ENCODE data around the gene SLC48A1.
"Not testable (repeated sequence)": the region's sequence is repeated elsewhere in the genome, so short reads cannot be mapped to it uniquely, and the experiment has no call there.

Gene SLC48A1

GRCh38 chr12:47794679-47795078 is 21.6 kb downstream of the SLC48A1 start:
- DNase-seq: no peak

DNA sequence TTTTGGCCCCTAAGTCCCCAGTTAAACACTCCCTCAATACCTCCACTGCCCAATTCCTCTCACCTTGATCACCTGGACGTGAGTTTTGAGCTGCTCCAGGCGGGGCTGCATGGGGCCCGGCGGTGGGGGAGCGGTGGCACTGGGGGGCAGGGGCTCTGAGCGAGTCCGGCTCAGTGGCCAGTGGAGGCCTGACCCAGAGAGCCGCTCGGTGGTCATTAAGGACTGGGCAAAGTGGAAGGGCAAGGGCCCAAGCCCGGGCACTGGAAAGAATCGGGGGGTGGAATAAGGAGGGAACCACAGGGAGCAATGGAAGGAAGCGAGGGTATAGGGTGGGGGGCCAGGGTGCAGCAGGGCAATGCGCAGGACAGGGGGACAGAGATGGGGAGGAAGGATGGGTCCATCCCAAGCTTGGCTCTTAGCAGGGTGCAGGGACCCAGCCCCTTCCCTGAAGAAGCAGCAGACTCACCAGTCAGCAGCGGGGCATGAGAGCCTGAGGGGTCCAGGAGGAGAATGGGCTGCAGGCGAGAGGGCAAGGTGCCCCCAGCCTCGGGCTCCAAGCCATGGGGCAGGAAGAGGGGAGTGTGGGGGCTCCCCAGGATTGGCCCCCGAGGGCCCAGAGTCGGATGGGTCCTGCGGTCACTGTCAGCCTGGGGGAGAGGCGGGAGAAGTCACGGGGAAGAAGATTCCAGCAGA is 22.2 kb downstream of the SLC48A1 start:
- DNase-seq: no peak

- DNase-seq: no peak
These were observed 22.9 kb downstream of the SLC48A1 start for GRCh38 chr12:47795814-47796411.

DNA sequence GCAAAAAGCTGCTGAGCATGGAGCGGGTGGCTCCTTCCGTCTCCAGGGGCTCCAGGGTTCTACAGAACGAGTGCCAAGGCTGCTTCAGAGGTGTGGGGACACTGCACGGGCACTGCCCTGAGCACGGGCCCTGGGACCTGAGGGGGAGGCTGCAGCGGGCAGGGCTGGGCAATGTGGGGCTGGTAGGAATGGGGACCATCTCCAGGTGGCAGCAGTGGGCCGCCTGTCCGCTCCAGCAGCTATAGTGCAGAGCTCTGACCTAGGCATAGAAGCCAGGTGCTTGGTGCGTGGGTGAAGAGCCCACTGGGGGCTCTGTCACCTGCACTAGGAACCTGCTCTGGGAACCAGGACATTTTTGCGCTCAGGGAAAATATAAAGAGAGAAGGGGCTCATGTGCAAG is 24.4 kb downstream of the SLC48A1 start:
- DNase-seq: no peak

DNA sequence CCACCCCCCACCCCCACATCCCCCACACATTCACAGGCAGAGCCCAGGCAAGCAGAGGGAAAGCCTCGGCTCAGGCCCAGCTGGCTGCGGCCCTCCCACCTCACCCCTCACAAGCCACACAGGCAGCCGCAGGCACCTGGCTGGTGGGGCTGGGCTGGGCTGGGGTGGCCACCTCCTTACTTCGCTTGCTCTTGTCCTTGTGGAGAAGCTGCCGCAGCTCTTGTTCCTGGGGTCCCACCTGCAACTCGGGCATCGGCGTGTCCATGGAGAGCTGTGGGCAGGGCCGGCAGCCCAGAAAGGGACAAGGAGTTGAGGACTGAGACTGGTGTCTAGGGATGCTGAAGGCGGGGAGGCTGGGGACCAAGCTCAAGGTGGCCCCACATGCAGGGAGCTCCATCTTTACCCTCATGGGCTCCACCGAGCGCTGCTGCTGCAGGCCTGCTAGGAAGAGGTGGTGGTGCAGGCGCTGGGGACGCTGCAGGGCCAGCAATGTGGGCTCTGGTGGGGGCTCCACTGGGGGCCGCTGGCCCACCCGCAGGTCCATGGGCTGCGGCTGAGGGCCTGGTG is 25.4 kb downstream of the SLC48A1 start:
- DNase-seq: no peak

DNA sequence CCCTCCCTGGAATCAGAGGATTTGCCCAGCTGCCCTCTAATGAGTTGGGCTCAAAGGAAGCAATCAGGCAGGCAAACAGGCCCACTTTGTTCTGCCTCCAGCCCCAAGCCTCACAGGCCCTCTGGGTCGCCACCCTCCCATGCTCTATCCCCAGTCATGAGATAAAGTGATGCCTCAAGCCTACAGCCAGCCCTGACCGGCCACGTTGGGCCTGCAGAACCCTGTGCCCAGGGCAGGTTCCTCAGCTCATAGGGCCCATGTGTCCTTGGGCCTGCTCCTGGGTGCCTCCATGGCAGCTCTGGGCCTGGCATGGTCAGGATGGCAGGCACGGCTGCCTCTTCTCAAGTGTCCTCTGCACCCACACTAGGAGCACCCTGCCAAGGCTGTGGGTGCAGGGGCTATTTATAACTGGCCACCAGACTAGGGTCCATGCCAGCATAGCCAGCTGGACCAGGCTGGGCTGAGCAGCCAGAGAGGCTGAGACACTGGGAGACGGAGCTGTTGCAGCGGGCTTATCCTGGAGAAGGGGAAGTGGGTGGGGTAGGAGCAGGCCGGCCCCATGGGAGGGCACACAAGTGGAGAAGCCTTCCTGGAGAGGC is 26.4 kb downstream of the SLC48A1 start:
- DNase-seq: no peak

- no peak for DNase-seq
These were observed 27.5 kb downstream of the SLC48A1 start for GRCh38 chr12:47800582-47800981.

- DNase-seq: no peak
These were observed 28.3 kb downstream of the SLC48A1 start for GRCh38 chr12:47801170-47801903.

DNA sequence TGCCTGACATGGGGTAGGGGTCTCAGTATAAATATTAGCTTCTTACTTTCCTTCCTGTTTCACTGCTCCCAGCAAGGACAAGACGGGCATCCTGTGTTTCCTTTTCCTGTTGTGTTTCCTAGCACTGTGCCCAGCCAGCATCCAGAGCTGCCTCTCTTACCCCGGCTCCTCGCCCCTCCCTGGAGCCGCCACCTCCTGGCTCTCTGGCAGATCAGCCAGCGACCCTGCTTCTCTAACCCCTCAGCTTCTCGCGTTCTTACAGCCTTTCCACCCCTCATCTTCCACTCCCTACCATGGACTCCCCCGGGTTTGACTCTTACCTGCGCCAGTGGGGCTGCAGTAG is 28.8 kb downstream of the SLC48A1 start:
- no peak for DNase-seq

DNA sequence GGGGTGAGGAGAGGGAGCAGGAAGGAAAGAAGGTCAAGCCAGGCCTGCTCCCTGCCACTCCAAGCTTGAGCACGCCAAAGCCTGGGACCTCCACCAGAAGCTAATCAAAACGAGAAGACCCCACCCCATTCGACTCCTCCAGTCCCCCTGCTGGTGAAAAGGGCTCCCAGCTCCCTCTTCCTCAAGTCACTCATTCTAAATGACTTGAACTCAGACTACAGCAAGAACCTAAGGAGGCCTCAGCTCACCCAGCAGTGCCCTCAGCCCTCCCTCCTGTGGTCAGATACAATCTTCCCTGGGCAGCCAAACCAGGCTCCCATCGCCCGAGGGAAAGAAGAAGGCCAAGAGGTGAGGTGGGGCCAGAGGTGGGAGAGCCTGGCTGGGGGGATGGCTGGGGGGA is 29.3 kb downstream of the SLC48A1 start:
- DNase-seq: no peak

- DNase-seq: no peak
These were observed 30.3 kb downstream of the SLC48A1 start for GRCh38 chr12:47803191-47803875.

DNA sequence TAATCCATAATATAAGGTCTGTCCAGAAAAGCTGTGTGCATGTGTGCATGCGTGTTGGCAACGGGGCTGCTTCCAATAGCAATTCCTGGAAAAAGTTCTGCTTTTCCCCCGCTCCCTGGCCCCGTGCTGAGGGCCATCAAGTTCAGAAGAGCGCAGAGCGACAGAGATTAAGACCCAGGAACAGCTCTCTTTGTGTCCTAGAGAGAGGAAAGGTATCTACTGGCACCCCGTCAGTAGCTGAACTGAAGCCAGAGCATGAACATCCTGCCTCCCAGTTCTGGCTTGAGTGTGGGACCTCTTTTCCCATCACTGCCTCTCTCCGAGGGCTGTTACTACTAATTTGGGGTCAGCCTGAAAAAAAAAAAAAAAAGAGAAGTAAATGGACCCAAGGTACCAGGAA is 31.1 kb downstream of the SLC48A1 start:
- DNase-seq: no peak

DNA sequence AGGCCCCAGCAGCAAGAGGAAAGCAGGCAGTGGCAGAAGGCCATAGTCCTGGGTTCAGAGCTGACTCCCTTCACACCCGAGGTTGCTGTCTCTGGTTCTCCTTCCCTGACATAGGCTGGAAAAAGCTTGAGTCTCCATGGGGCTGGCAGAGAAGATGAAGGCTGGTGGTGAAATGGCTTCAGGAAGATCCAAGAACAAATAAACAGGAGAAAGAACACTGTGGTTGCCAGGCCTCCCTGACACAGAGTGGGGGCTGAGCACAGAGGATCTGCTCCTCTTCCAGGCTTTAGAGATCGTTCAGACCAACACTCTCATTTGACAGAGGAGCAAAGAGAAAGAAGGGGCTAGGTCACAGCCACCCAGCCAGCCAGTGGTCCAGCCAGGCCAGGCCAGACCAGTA is 32.4 kb downstream of the SLC48A1 start:
- no peak for DNase-seq

- DNase-seq: no peak
These were observed 34.3 kb downstream of the SLC48A1 start for GRCh38 chr12:47807338-47807737.

GRCh38 chr12:47808050-47808449 is 35.0 kb downstream of the SLC48A1 start:
- DNase-seq: no peak

DNA sequence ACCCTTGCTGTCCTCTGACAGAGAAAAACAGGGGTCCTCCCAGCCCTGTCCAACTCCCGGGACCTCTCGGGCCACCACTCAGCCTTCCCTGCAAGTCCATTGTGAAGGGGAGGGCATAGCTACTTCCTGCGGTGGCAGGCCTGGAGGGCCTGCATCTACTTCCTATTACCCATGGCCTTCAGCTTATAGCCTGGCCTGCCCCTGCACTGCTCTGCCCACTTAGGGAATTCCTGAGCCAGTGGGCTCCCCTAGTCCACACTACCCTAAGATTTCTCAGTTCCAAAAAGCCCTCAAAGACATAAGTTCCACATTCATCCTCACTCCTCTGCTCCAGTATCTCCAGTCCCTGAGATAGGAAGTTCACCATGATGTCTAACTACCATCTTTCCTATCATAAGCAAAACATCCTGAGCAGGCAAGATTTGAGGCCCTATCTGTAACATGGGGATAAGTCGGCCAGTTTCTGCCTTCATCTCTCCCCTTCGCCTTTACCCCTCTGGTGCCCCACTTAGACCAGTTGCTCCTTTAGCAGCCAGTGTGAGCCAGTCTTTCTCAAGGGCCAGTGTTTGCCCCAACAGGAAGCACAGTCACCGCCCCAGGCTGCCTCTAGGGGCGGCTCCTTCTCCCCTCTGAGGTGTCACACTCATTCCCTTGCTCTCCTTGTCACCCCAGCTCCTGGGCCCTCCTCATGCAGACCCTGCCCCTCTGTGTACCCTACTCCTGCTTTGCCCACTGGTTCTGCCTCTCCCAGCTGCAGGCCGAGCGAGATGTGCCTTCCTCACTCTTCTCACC is 35.7 kb downstream of the SLC48A1 start:
- DNase-seq: no peak

- not testable (repeated sequence) for DNase-seq
These were observed 36.5 kb downstream of the SLC48A1 start for GRCh38 chr12:47809518-47809917.

- no peak for DNase-seq
These were observed 38.0 kb downstream of the SLC48A1 start for GRCh38 chr12:47811072-47811396.

DNA sequence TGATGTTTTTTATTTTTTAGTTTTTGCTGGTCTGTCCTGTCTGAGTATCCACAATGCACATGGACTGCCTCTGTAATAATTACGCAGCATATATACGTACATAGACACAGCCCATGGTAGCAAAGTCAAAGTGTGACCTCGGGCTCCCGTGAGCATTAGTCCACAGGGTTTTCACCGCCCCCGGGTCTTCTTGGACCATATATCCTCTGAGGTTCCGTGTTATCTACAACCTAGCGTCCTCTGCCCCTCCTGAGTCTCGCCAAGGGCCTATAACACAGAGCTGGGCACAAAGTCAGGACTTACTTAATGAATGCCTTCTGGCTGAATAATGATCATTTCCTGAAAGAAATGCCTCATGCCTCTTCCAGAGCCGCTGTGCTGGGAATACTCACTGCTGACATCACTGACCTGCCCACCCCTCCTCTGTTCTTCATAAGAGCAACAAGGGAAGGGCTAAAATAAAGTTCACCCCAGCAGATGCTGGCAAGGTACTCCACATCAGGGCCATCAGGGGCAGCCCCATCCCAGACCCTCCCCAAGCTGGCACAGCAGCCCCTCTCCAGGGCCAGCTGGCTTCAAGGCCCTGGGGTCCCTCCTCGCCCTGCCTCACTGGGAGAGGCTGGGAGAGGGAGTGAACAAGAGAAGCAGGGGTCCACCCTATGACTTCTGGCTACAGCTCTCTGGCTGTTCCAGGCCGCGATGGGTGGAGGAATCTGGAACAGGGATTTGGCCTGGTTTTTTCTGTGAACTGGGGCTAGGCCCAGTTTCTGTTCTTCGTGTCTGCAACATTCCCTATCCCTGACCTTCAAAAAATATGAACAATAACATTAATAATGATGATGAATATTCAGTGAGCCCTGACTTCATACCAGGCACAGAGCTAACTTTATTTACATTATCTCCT is 38.8 kb downstream of the SLC48A1 start:
- DNase-seq: peak; percentile 77

DNA sequence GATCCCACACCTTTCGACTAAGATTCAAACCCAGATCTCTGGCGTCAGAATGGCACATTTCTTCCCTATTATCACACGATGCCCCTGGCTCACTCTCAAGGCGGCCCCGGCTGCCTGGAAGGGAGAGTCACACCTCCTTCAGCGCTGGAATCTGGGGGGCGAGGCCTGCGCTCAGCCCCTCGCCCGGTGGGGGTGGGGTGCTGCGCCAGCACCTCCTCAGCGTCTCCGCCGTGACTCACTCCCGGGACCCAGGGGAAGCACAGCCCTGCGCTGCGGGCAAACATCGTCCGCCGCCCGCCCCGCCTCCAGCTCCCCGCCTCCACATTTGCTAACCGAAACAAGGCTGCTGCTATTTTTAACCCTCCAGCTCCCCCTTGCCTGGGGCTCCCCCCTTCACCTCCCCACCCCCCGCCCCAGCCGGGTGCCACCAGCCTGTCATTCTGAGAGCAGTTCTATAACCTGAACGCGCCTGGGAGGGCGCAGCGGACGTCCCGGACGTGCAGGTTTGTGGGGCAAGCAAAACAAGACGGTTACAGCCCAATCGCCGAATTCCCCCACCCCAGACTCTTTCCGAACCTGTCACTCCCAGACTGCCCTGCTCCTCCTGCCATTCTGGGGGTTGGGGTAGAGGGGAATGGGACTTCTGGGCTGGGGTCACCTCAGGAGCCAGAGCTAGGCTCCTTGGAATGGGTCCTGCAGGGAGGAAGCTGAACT is 39.9 kb downstream of the SLC48A1 start:
- peak; percentile 96 for DNase-seq
